ENCODE data around the gene PPA1. TPM values are rescaled to one million over a fixed set of nuclear protein-coding genes. Genes with fewer than 3 reads are reported as not detected.

PPA1 gene
- total RNA-seq (2014; rRNA removed; shearing (Covaris generic)) (105 and 117 TPM in 2 replicates), polyA plus RNA-seq (2016; fragmentation: Nextera tagmentation; extraction: Ambion mirVana) (103 and 110 TPM in 2 replicates)

GRCh38 chr10:70233109-70233938 is at the start of gene PPA1:
PPA1 (minus strand) TSS chr10:70233429; CDS start chr10:70233327, 102 bp downstream.
- no peak for TF ChIP-seq EZH2phosphoT487 (IDR thresholded peaks at IDR 0.05; ENCODE audit: insufficient read depth, low read depth)
- TF ChIP-seq EZH2 (IDR thresholded peaks at IDR 0.05; ENCODE audit: insufficient read depth, poor library complexity, severe bottlenecking) = no peak
- peak within 1 kb of the TSS; percentile 79 for H3K27ac ChIP-seq
- peak within 1 kb of the TSS; percentile 83 for H3K9ac ChIP-seq
- H3K79me2 ChIP-seq (ENCODE audit: insufficient read depth) = peaks cover 34% of the 10 kb centered on the region
- 1% methylated on average over 39 to 61 of the region's 74 CpGs for WGBS, 2 experiments (ENCODE audit: low coverage in 1 of 2, low lambda C conversion rate in 2 of 2, missing lambda C conversion rate in 2 of 2)
- peak within 1 kb of the TSS; percentile 91 for H3K4me3 ChIP-seq
- no peaks in the 10 kb centered on the region for H4K20me1 ChIP-seq (ENCODE audit: insufficient read depth)
- H2AFZ ChIP-seq = peak within 1 kb of the TSS; percentile 92
- no peaks in the 10 kb centered on the region for H3K9me2 ChIP-seq (ENCODE audit: insufficient read depth)
- in situ Hi-C loops (cut with MboI) = no loop called here
- peak; percentile 98 for DNase-seq
- H3K4me2 ChIP-seq (ENCODE audit: unreplicated experiment) = peak within 1 kb of the TSS; percentile 84
- no peaks in the 10 kb centered on the region for H3K36me3 ChIP-seq (ENCODE audit: low read depth)
- peaks cover 29% of the 10 kb centered on the region for H3K4me1 ChIP-seq (ENCODE audit: insufficient read depth)
- H3F3A ChIP-seq (ENCODE audit: insufficient read depth) = peaks cover 18% of the 10 kb centered on the region
- H3K27me3 ChIP-seq (replicated peaks; ENCODE audit: insufficient read depth) = no peaks in the 10 kb centered on the region
- no peaks in the 10 kb centered on the region for H3K9me3 ChIP-seq (ENCODE audit: low read depth)

- no peak overlapping the region for H2AFZ ChIP-seq
- no peaks in the 10 kb centered on the region for H3K9me3 ChIP-seq (ENCODE audit: low read depth)
- peaks cover 39% of the 10 kb centered on the region for H3K27me3 ChIP-seq (replicated peaks; ENCODE audit: insufficient read depth)
- H3K4me1 ChIP-seq (ENCODE audit: insufficient read depth) = no peaks in the 10 kb centered on the region
- in situ Hi-C loops (cut with MboI) = no loop called here
- H3K4me2 ChIP-seq (ENCODE audit: unreplicated experiment) = no peak overlapping the region
- no peaks in the 10 kb centered on the region for H3K36me3 ChIP-seq (ENCODE audit: low read depth)
- no peaks in the 10 kb centered on the region for H4K20me1 ChIP-seq (ENCODE audit: insufficient read depth)
- H3K4me3 ChIP-seq = no peak overlapping the region
- no peak for TF ChIP-seq EZH2phosphoT487 (IDR thresholded peaks at IDR 0.05; ENCODE audit: insufficient read depth, low read depth)
- no peak for TF ChIP-seq EZH2 (IDR thresholded peaks at IDR 0.05; ENCODE audit: insufficient read depth, poor library complexity, severe bottlenecking)
- no peak overlapping the region for H3K9ac ChIP-seq
- no peak for DNase-seq
- no peak overlapping the region for H3K27ac ChIP-seq
- 63 to 80% methylated on average over 1 of the region's 1 CpG for WGBS, 2 experiments (ENCODE audit: low coverage in 1 of 2, low lambda C conversion rate in 2 of 2, missing lambda C conversion rate in 2 of 2)
- no peaks in the 10 kb centered on the region for H3F3A ChIP-seq (ENCODE audit: insufficient read depth)
- no peaks in the 10 kb centered on the region for H3K79me2 ChIP-seq (ENCODE audit: insufficient read depth)
- H3K9me2 ChIP-seq (ENCODE audit: insufficient read depth) = no peaks in the 10 kb centered on the region
Measured at GRCh38 chr10:70281609-70282008, 48.4 kb upstream of the PPA1 start.

- no peaks in the 10 kb centered on the region for H4K20me1 ChIP-seq (ENCODE audit: insufficient read depth)
- no peaks in the 10 kb centered on the region for H3F3A ChIP-seq (ENCODE audit: insufficient read depth)
- no peak overlapping the region for H3K27ac ChIP-seq
- no peaks in the 10 kb centered on the region for H3K4me1 ChIP-seq (ENCODE audit: insufficient read depth)
- no peak for DNase-seq
- in situ Hi-C loops (cut with MboI) = no loop called here
- no peak for TF ChIP-seq EZH2 (IDR thresholded peaks at IDR 0.05; ENCODE audit: insufficient read depth, poor library complexity, severe bottlenecking)
- TF ChIP-seq EZH2phosphoT487 (IDR thresholded peaks at IDR 0.05; ENCODE audit: insufficient read depth, low read depth) = no peak
- no peak overlapping the region for H2AFZ ChIP-seq
- no peak overlapping the region for H3K4me3 ChIP-seq
- no peak overlapping the region for H3K4me2 ChIP-seq (ENCODE audit: unreplicated experiment)
- 83 to 87% methylated on average over 6 of the region's 6 CpGs for WGBS, 2 experiments (ENCODE audit: low coverage in 1 of 2, low lambda C conversion rate in 2 of 2, missing lambda C conversion rate in 2 of 2)
- no peaks in the 10 kb centered on the region for H3K9me2 ChIP-seq (ENCODE audit: insufficient read depth)
- H3K79me2 ChIP-seq (ENCODE audit: insufficient read depth) = no peaks in the 10 kb centered on the region
- H3K27me3 ChIP-seq (replicated peaks; ENCODE audit: insufficient read depth) = peaks cover 36% of the 10 kb centered on the region
- H3K9me3 ChIP-seq (ENCODE audit: low read depth) = no peaks in the 10 kb centered on the region
- no peaks in the 10 kb centered on the region for H3K36me3 ChIP-seq (ENCODE audit: low read depth)
- H3K9ac ChIP-seq = no peak overlapping the region
Measured at GRCh38 chr10:70280099-70280498, 46.9 kb upstream of the PPA1 start.

GRCh38 chr10:70277396-70278030 is 44.3 kb upstream of the PPA1 start:
- no peaks in the 10 kb centered on the region for H4K20me1 ChIP-seq (ENCODE audit: insufficient read depth)
- H3K27me3 ChIP-seq (replicated peaks; ENCODE audit: insufficient read depth) = peaks cover 11% of the 10 kb centered on the region
- TF ChIP-seq EZH2 (IDR thresholded peaks at IDR 0.05; ENCODE audit: insufficient read depth, poor library complexity, severe bottlenecking) (no peak), EZH2phosphoT487 (IDR thresholded peaks at IDR 0.05; ENCODE audit: insufficient read depth, low read depth) (no peak)
- WGBS, 2 experiments (ENCODE audit: low coverage in 1 of 2, low lambda C conversion rate in 2 of 2, missing lambda C conversion rate in 2 of 2) = 90 to 94% methylated on average over 3 of the region's 3 CpGs
- H3K4me3 ChIP-seq = no peak overlapping the region
- H3K4me1 ChIP-seq (ENCODE audit: insufficient read depth) = no peaks in the 10 kb centered on the region
- H2AFZ ChIP-seq = no peak overlapping the region
- H3K9me2 ChIP-seq (ENCODE audit: insufficient read depth) = no peaks in the 10 kb centered on the region
- H3K27ac ChIP-seq = no peak overlapping the region
- no peaks in the 10 kb centered on the region for H3K36me3 ChIP-seq (ENCODE audit: low read depth)
- no peak overlapping the region for H3K9ac ChIP-seq
- no peak overlapping the region for H3K4me2 ChIP-seq (ENCODE audit: unreplicated experiment)
- H3K79me2 ChIP-seq (ENCODE audit: insufficient read depth) = no peaks in the 10 kb centered on the region
- in situ Hi-C loops (cut with MboI) = no loop called here
- no peaks in the 10 kb centered on the region; the same call in 1 of the 2 replicates for H3F3A ChIP-seq (ENCODE audit: insufficient read depth)
- DNase-seq = no peak
- no peaks in the 10 kb centered on the region for H3K9me3 ChIP-seq (ENCODE audit: low read depth)

Data from GM23248 (cell line).